Measurements from ENCODE around the gene FOS.

The FOS gene

DNA sequence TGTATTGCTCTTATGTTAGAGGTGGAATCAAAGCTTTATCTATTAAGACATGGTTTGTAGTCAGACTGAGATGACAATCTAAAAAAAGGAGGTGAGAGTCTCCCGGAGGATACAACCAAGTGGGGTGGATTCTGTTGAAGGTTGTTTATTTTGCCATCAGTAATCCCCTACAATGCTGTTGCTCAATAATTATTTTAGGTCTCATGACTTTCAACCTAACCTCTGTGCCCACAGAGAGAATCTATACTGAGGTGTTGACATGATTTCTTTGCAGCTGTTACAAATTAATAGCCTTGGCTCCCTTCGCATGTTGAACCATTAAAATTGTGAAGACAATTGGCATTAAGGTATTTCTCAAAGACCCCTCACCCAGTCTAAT lies 28.7 kb upstream of the FOS start:
- FAIRE-seq (no peak), DNase-seq (ENCODE audit: insufficient read length, low spot score) (no peak)

DNA sequence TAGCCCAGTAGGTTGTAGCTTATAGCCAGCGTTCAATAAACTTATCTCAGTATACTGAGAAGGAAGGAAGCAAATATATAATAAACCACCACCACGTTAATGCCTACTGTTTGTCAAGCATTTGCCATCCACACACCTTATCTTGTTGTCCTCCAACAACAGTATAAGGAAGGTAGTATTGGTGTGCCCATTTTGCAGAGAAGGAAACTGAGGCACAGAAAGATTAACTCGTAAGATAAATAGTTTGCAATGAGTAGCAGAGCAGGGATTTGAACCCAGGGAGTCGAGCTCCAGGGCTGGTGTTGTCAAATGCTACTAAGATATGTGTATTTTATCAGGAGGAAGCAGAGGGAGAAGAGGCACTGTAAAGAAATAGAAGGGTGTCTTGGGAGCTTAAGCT lies 27.8 kb upstream of the FOS start:
- DNase-seq (ENCODE audit: insufficient read length, low spot score) = no peak

DNA sequence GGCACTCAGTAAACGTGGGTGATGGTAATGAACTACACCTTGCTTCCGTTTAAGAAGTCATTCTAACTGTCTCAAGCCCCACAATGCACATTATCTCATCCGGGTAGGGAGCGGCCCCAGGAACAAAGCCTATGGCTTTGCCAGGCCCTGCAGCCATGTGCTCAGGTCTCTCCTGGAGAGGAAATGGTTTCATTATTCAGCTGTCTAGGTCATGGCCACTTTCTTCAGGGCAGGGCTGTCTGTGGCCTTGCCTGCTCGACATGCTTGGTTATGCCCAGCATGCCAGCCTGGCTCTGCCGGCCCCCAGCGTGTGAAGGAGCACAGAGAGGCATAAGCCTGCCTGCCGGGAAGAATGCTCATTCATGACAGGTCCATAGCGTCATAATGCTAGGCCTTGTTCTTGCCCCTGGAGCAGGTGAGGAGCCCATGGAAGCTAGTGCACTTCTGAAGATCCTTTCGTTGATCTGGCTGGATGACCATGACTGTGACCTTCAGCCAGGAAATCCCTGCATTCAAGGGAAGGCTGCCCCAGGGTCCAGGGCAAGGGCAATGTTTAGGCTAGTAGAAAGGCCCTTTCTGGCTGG lies 26.3 kb upstream of the FOS start:
- FAIRE-seq (peak; percentile 83), DNase-seq (ENCODE audit: insufficient read length, low spot score) (no peak)

More for the DNA sequence above, 27.8 kb upstream of the FOS start:
- peak; percentile 82 for FAIRE-seq

DNA sequence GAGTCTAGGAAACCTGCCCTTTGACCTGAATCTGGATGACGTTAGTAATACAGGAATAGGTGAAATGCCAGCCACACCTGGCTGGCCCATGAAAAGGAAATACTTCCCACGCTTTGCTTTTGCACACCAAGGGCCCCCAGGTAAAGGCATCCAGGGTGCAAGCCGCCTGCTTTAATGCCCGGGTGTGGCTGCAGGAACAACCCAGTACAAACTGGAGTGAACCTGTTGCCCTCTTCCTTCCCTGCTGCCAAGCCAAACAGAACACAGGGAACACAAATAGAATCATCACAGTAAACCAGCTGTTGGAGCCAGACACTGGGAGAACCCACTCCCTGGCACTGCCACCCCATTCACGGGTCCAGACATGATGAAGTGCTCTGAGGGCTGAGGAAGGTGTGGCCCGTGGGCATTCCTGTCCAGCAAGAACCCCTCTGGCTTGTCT lies 24.2 kb upstream of the FOS start:
- FAIRE-seq = no peak
- DNase-seq (ENCODE audit: insufficient read length, low spot score) = no peak

DNA sequence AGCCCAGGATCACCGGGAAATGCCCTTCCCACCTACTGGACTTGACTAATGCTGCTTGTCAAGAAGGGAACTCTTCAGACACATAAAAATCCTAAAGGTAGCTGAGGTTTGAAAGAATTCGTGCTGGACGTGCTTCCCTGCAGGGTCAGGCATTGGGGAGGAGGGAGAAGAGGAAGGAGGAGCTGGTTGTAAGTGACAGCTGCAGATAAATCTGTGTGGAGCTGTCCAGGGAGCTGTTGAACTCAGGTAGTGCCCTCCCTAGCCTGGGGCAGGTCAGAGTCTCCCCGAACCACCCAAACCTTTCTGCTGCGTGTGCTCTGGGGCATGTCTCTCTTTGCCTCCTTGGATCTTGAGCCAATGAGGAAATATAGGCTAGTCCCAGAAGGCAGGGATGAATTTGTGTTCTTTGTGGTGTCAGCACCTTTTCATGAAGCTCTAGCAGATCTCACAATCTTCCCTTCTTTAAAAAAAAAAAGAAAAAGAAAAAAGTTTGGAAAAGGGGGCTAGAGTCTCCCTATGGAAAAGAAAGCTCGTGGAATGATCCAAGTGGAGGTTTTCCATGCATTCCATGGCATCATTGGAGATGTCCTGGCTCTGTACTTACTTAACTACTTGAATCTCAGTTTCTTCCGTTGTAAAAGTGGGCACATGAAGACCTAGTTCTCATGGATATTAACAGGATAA lies 23.6 kb upstream of the FOS start:
- FAIRE-seq = peak; percentile 77
- DNase-seq (ENCODE audit: insufficient read length, low spot score) = no peak

DNA sequence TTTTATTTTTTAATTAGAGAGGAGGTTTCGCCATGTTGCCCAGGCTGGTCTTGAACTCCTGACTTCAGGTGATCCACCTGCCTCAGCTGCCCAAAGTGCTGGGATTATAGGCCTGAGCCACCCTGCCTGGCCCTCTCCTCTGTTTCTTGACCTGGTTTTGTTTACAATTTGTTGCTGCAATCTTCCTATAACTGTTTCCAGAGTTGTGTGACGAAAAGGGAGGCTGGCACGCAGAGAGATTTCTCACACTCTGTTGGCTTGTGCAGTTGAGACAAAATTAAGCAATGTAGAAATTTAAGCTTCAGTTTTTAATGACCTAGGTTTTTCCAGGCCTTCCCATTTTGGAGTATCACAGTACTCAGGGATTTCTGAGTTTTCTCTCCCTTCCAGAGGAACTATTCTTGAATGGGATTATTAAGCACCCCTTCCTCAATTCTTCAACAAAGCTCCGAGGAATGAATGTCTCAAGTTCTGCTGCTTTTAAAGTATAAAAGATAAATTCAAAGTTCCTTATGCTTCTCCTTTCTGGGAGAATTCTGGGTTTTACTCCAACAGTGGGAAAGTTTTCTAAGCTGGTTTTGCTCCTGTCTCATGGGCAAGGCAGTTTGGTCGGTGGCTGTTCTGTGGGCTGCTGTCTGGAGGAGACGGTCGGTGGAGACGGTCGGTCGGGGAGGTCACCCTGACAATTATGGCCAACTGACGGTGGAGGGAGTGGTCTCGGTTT lies 20.4 kb upstream of the FOS start:
- FAIRE-seq (no peak), DNase-seq (ENCODE audit: insufficient read length, low spot score) (no peak)

DNA sequence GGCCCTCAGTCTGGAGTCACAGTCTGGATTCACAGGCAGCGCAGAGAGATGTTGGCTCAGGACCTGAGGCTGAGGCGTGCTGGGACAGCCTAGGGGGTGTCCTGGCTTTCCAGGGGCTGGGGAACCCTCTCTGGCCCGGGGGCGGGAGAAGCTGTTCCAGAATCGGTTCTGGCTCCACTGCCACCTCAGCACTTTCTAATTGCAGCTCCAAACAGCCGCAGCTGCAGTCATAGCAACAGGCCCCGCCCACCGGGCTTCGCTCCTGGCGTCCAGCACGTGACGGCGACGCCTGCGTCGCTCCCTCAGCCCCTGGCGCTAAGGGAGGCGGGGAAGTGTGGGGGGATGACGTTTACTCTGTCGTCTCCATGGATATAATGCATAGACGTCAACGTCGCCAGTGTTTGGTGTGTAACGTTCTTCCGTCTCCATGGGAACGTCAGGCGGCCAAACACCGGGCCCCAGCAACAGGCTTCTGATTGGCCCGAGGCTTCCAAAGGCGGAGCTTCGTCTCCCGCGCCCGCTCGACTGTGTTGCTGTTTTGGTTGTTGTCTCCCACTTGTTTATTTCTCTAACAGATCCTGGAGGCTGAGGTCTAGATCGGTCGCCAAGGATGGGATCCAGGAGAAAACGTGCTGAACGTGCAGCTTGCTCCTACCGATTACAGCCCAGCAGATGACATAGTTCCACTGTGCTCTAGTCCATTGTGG lies 19.7 kb upstream of the FOS start:
- peak; percentile 100 for FAIRE-seq
- DNase-seq (ENCODE audit: insufficient read length, low spot score) = peak; percentile 100

DNA sequence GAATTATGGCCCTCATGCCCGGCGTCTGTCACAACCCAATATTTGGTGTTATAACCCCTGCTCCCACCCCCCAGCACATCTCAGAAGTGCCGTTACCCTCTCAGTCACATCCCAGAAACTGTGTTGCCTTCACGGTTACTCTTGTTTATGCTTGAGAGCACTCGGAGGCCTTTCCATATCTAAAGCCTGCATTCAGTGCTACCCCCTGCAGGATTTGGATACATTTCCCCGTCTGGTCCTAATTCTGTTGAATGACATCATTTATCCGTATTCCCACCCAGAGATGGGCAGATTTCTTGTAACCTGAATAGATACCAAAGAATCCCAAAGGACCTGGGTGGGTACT lies 19.1 kb upstream of the FOS start:
- FAIRE-seq (no peak), DNase-seq (ENCODE audit: insufficient read length, low spot score) (peak; percentile 66)

DNA sequence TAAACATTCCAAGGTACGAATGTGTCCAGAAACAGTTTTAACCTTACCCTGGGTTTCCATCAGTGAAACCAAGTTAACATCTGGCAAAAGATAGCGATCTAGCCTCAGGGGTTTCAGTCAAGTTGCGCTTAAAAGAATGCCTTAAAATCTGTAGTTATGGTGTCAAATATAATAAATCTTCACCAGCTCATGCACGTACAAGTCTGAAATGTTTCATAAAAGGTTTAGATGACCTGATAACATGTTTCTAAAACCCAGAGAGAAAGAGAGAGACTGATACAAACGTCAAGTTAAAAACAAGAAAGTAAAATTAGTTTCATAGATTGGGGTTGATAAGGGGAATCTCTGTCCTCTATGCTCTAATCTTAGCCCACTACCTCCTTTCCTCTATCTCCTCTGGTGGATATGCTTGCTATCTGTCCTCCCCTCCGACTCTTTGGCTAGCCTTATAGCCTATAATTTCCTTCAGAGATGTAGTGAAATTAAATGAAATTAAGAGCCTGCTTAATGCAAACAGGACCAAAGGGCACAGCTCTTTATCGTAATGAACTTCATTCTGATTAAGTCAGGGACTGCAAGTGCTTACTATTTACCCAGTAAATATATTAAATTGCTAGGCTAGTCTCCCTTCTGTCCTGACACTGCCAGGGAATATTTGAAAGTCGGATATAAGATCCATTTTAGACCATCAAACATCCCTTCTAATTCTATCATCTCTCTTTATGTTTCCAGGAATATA lies 18.4 kb upstream of the FOS start:
- FAIRE-seq = no peak
- peak; percentile 54 for DNase-seq (ENCODE audit: insufficient read length, low spot score)

DNA sequence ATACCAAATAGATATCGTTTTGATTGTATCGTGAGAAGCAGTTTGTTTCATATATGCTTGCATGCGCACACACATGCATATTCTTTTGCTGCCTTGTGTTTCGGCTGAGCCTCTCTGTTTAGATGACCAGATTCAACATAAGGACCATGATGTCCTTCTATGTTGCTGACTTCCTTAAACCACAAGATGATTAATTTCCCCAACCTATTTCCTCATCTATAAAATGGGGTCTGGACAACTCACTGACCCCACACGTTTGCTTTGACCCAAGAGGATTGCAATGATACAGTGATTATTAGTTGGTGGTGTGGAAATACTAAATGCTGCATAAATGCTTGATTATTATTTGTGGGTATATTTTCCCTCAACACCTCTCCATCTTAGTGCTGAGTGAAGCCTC lies 16.8 kb upstream of the FOS start:
- peak; percentile 9 for FAIRE-seq

DNA sequence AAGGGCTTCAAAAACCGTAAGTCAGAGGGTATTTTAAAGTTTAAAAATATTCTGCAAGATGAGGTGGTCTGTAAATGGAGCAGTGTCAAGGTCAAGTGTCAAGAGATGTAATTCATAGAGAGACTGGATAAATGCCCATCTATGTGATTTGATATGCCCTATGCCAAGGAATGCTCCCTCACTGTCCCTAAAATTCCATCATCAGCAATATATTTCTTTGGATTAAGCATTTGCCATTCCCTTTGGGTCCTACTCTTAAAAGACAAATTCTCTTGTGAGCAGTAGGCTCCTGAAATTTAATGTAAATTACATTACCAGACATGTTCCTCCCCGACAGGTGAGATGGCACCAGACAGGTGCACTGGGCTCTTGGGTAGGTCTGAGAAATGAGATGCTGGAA lies 16.0 kb upstream of the FOS start:
- FAIRE-seq (no peak), DNase-seq (ENCODE audit: insufficient read length, low spot score) (no peak)

More for the DNA sequence above, 16.8 kb upstream of the FOS start:
- DNase-seq (ENCODE audit: insufficient read length, low spot score) = no peak

DNA sequence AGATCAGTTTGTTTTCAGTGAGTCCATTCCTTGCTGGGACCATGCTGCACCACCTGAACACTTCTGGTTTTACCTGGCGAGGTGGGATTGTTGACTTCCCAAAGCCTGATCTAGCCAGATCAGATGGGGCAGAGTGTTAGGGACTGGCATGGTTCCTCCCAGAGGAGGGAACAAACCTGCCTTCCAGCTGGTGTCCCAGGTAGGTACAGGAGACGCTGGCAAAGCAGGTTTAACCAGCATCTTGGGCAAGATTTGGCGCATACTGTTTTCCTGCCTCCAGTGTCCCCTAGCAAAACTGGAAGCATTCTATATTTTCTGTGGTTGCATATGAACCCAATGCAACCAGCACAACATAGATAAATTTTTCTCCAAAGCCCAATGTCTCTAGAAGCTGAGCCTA lies 14.6 kb upstream of the FOS start:
- FAIRE-seq = peak; percentile 81
- no peak for DNase-seq (ENCODE audit: insufficient read length, low spot score)

DNA sequence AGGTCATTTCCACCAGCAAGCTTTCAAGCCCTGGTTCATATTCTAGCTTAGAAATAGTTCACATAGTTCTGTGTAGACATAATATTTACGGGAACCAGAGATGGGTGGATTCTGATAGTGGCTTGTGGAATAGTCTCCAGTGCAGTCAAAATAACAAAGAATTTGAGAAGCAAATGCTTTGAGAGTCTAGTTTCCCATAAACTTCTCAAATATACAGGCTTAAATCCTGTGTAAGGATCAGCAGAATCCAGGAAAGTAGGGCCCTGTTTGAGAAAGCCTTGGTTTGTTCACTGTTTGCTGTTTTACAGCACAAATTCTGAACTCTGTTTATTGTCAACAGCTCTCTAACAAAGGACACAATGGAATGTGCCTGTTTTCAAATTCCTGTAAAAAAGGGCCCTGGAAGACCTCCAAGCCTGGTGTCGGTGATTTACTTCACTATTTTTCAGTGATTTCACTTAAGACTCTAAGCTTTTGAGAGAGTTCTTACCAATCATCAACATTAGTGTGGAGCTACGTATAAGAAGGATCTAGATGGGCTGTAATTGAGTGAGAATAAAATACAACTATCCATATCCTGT lies 11.4 kb upstream of the FOS start:
- FAIRE-seq (no peak), DNase-seq (ENCODE audit: insufficient read length, low spot score) (peak; percentile 67)

DNA sequence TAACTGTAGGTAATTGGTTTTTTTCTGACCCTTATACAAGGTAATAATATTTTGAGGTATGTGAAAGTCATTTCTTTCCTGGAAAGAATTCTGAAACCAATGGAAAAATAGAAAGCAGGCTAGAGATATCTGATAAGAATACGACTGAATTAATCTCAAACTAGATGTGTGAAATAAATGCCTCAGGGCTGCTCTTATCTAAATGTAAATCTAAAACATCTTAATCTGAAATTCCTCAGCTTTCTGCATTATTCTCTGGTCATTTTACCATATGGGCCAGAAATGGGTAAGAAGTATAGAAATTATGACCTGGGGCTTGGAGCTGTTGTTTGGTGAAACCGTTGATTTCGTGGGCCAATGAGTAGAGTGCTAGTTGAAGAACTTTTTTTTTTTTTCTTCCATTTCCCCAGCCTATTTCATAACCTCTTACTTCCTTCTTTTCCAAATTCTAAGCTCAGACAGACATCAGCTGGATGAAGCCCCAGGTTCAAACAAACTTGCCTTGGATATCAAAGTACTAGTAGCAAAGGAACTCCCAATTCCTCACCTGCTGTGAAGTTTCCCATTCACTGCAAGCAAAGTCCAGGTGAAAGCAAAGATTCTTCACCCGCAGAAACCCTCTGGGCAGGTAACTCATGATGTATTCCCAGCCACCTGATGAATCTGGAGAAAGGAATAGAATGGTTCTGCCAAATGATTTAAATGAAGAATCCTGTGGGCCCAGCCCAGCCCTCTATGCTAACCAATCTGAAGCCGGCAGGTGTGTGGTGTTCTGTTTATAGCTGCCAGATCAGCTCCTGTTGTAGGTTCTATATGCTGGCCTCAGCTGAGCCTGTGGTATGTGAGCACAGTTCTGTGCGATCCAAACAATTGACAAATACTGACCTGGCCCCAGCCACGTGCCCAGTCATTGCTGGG lies 9.7 kb upstream of the FOS start:
- DNase-seq (ENCODE audit: insufficient read length, low spot score) (no peak), FAIRE-seq (peak; percentile 28)

DNA sequence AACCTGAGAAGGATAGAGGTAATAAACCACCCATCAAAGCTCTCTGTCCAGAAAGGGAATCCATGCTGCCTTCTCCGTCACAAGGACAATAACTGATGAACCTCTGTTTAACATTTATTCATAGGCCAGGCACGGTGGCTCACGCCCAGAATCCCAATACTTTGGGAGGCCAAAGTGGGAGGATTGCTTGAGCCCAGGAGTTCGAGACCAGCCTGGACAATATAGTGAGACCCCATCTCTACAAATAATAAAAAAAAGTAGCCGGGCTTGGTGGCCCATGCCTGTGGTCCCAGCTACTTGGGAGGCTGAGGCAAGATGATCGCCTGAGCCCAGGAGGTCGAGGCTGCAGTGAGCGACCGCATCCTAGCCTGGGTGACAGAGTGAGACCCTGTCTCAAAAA lies 7.1 kb upstream of the FOS start:
- no peak for DNase-seq (ENCODE audit: insufficient read length, low spot score)
- no peak for FAIRE-seq

DNA sequence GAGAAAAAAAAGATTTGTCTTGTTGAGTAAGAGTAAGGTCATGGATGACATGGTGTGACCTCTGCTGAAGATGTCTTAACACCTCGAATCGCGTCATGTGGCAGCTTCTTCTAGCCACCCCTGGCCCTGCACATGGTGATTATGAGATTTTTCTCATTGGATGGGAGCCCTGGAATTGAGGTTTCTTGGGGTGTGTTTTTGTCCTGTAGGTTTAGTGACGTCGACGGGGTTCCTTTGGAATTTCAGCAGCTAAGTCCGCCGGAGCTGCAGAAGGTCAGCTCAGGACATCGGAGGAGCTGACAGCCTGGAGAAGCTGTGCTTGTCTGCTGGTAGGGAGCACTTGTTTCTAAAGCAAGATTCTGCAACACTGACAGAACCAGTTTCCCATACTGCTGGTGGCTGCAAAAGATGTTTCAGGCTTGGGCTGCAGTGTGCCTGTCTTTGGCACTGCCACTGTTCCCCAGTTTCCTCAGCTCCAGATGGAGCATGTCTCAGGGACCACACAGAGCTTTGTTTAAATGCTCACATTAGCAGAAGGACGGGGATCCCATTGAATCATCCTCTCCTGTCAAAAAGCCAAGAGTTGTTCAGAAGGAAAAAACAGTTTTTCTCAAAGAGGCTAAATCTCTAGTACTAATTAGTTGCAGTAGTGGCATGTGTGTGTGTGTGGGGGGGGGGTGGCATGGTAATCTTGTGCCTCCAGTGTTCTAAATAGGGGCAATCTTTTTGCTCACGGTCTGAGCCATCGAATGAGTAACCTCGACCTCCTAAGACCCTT lies 5.2 kb upstream of the FOS start:
- FAIRE-seq (peak; percentile 85), DNase-seq (ENCODE audit: insufficient read length, low spot score) (no peak)

DNA sequence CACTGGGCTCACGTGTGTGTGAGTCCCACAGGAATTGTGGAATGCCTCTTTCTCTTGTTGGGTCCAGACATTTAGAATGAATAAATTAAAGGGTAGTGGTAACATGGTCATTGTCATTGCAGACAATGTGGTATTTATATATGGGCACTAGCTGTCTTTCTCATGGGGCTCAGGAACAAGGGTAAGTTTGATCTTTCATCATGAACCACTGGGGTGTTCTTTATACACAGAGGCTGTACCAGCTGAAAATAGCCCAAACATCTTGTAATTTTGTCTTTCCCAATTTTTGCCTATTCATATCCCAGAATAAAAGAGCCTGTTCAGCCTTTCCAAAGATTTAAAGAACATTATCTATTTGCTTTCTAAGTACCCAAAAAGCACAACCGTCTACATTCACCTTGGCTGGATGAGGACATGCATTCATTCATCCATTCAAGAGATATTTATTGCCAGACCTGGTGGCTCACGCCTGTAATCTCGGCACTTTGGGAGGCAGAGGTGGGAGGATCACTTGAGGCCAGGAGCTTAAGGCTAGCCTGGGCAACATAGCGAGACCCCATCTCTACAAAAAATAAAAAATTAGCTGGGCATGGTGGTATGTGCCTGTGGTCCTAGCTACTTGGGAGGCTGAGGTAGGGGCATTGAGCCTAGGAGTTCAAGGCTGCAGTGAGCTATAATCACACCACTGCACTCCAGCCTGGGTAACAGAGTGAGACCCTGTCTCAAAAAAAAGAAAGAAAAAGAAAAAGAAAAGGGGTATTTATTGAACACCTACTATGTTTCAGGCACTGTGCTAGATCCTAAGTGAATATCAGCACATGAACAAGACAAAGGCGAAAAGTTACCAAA lies 4.4 kb upstream of the FOS start:
- DNase-seq (ENCODE audit: insufficient read length, low spot score) = no peak
- FAIRE-seq = no peak

Data from HTR-8/SVneo (cell line).